Right lung (tissue), 5 donors: ENCODE results near the gene STAC3. TPM values are rescaled to one million over a fixed set of nuclear protein-coding genes. Genes with fewer than 3 reads are reported as not detected.

Source experiments
- DNase-seq, 2 donors: peaks; one replicate each; pipeline ENCODE4 v3.0.0-alpha.2; 2013
- polyA plus RNA-seq, 5 donors: library from polyadenylated mRNA; unstranded; fragments of 120-200 nt; gene quantifications; one replicate each; pipeline versions ENCODE4 v1.2.1 to v1.2.3, GENCODE V29; 2013; ENCODE audit warnings: inconsistent platforms in 1 of 5, low replicate concordance in 1 of 5; ENCODE audit not compliant: insufficient read length in 5 of 5, insufficient read depth in 1 of 5

Gene STAC3
- polyA plus RNA-seq, 5 donors: 2.9 to 20.8 (median 4.3) TPM

DNA sequence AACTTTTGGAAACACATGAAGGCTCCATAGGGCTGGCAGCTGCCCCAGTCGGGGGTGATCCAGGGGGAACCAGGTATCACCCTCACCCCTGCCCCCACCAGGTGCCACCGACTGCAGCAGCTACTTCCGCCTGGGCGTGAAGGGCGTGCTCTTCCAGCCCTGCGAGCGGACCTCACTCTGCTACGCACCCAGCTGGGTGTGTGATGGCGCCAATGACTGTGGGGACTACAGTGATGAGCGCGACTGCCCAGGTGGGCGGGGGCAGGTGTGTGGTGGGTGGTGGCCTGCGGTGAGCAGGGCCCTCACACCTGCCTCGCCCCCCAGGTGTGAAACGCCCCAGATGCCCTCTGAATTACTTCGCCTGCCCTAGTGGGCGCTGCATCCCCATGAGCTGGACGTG lies 56.7 kb downstream of the STAC3 start:
- no peak for DNase-seq

DNA sequence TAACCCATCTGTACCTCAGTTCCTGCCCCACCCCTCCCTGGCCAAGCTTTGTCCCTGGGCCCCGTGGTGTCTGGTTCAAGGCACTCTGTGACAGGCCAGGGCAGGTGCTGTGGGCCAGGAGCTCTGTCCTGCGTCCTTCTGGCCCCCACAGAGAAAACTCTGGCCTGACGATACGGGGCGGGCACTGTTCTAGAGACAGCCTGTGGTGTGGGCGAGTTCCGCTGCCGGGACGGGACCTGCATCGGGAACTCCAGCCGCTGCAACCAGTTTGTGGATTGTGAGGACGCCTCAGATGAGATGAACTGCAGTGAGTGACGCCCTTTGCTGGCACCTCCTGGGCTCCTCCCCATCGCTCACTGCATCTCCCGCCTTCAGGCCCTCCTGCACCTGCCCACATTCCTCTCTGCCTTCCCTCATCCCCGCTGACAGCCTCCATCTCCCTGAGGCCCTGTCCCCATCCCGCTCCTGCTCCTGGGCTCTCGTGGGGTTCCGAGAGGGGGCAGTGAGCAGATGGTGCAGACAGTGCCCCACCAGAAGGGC lies 57.2 kb downstream of the STAC3 start:
- no peak for DNase-seq

Other genes with a start within 250 kb of the STAC3 start
- 10 to 100 TPM in 4 of 5 donors, 1 to 10 TPM in 1; 9.1 to 12.8 (median 10.5) TPM for gene ZBTB39, start 244.6 kb downstream of the STAC3 start, polyA plus RNA-seq
- under 1 TPM; 0.19 to 0.90 (median 0.81) TPM for gene TAC3, start 234.7 kb downstream of the STAC3 start, polyA plus RNA-seq
- under 1 TPM; 0.08 to 0.22 (median 0.18) TPM for gene MYO1A, start 201.1 kb downstream of the STAC3 start, polyA plus RNA-seq
- 10 to 100 TPM; 15.7 to 36.6 (median 28.8) TPM for gene NEMP1, start 172.4 kb downstream of the STAC3 start, polyA plus RNA-seq
- gene NAB2, start 162.1 kb downstream of the STAC3 start, polyA plus RNA-seq: 10 to 100 TPM; 34.2 to 52.7 (median 45.0) TPM
- 100 to 1,000 TPM; 131 to 169 (median 162) TPM for gene STAT6, start 139.8 kb downstream of the STAC3 start, polyA plus RNA-seq
- 100 to 1,000 TPM in 3 of 5 donors, 10 to 100 TPM in 2; 83.7 to 168 (median 101) TPM for gene LRP1, start 122.7 kb downstream of the STAC3 start, polyA plus RNA-seq
- gene LRP1-AS, start 103.6 kb downstream of the STAC3 start, polyA plus RNA-seq: 1 to 10 TPM in 1 of 5 donors, under 1 TPM in 3, not detected in 1; 0.29 to 1.1 (median 0.78) TPM
- gene NXPH4, start 34.4 kb downstream of the STAC3 start, polyA plus RNA-seq: 1 to 10 TPM in 2 of 5 donors, under 1 TPM in 3; 0.52 to 2.0 (median 0.91) TPM
- 10 to 100 TPM; 64.9 to 89.4 (median 73.2) TPM for gene SHMT2, start 21.5 kb downstream of the STAC3 start, polyA plus RNA-seq
- gene R3HDM2, start 179.9 kb upstream of the STAC3 start, polyA plus RNA-seq: 10 to 100 TPM; 60.9 to 89.4 (median 80.8) TPM
- under 1 TPM; 0.09 to 0.29 (median 0.21) TPM for gene INHBC, start 183.6 kb upstream of the STAC3 start, polyA plus RNA-seq
- 1 to 10 TPM in 2 of 5 donors, under 1 TPM in 3; 0.54 to 1.2 (median 0.90) TPM for gene INHBE, start 204.1 kb upstream of the STAC3 start, polyA plus RNA-seq
- gene GLI1, start 208.6 kb upstream of the STAC3 start, polyA plus RNA-seq: 10 to 100 TPM; 27.6 to 41.1 (median 34.5) TPM
- gene ARHGAP9, start 228.7 kb upstream of the STAC3 start, polyA plus RNA-seq: 1 to 10 TPM; 4.4 to 5.4 (median 5.2) TPM
- 100 to 1,000 TPM in 3 of 5 donors, 10 to 100 TPM in 2; 90.0 to 133 (median 109) TPM for gene MARS1, start 236.9 kb upstream of the STAC3 start, polyA plus RNA-seq